GM18870 (cell line): Measurements from ENCODE around the gene HERC5.
"Not testable (repeated sequence)": the region's sequence is repeated elsewhere in the genome, so short reads cannot be mapped to it uniquely, and the experiment has no call there.

Source experiments
- ATAC-seq: cut with Tn5 transposase; IDR thresholded peaks from one replicate; pipeline ENCODE4 v1.9.1; 2021; ENCODE audit warnings: moderate library complexity; ENCODE audit not compliant: unreplicated experiment

The HERC5 gene

DNA sequence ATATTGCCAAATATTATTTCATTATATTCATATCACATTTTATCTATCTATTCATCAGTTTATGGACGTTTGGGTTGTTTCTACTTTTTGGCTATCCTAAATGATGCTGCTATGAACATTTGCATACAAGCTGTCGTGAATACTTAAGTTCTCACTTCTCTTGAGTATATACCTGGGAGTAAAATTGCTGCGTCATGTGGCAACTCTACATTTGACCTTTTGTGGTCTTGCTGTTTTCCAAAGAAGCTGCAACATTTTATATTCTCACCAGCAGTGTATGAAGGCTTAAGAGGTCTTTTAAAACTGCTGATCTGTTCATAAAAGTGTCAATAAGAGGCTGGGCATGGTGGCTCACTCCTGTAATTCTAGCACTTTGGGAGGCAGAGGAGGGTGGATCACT is 60.9 kb downstream of the HERC5 start:
- ATAC-seq, result no peak

DNA sequence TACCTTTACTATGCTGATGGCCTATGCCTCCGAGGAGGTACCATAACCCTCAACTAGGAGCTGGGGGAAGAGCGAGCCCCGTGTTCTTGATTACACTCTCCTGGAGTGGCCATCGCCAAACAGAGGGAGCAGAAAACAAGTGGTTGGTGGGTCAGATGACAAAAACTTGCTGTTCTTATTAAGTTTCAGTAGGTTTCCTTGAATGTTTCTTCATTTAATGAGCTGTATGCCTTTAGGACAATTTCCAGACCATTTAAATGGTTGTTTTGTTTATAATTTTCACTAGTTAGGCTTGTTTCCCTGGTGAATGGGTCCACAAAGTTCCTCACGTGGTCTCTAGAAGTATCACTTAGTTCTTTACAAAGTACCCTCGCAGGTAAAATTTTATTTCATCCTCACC is 62.0 kb downstream of the HERC5 start:
- no peak for ATAC-seq

DNA sequence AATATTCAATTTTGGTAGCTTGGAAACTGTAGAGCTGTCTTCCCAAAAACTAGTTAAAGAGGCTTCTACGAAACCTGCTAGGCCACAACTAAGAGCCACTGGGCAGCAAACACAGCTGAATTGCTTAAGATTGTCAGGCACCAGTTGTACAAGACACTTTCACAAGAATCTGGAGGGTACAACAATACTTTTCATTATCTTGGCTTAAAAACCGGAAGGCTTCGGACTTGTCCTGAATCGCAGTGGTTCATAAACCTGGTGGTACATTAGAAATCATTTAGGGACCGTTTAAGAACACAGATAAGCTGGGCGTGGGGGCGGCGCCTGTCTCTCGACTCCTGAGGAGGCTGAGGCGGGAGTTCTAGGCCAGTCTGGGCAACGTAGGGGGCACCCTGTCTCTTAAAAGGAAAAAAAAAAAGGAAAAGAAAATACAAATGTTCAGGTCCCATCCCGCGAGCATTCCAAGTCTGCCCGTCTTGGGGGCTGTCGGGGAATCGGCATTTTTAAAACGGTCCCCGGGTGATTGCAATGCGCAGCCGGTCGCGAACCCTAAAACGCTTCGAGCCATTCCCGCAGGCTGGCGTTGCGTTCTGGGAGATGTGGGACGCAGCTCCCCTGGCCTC is 65.9 kb downstream of the HERC5 start:
- ATAC-seq, result no peak

DNA sequence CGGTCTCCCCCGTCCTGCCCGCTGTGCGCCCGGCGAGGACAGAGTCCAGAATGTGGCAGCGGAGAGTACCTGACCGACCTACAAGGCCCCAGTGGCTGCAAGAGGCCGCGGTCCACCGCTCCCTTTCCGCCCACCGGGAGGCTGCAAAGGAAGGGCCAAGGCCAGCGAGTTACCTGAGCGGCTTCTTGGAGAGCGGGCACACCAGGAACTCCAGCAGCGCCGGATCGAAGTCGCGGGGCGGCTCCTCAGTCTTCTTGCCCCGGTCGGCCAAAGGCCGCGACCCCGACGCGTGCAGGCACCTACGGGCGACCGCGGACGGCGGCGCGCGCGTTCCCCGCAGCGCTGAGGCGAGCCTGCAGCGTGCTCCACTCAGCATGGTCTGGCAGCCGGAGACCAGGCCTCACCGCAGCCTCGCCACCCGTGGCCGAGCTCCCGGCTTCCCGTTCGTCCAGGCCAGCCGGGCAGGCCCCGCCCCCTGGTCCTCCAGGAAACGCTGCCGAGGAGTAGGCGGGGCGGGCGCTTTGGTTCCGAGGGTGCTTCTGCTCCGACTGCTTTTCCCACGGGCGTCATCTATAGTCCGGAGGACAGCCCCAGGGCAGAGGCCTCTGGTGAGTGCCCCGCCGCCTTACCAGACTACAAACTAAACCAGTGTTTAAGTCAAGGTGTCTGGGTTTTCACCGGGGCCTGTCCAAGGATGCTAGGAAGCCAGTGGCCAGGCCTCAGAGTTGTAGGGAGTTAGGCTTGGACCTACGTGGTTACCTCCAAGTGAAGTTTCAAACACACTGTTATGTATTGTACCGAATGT is 66.6 kb downstream of the HERC5 start, which contains the start of gene PYURF:
Gene PYURF, minus strand, starts transcription at position 452 of the 805 bp plus-strand sequence. Its CDS starts 76 bp downstream, at position 376.
- peak; percentile 58 for ATAC-seq

DNA sequence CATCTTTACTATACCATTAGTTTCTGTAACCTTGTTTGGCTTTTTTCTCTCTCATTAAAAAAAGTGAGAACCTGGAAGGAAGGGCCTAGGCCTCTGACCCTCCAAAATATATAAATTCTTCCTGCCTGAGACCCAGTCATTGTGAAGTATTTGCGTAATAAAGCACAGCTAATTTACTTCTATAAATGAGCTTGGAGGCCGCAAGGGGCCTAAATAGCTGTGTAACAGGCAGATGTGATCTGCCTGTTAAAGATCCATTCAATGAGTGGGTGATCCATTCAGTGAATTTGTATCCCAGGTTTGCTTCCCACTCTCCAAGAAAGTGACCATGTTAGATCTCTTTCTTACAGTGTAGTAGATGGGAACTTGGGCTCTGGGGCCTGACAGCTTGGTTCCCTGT is 67.3 kb downstream of the HERC5 start:
- ATAC-seq, result no peak

DNA sequence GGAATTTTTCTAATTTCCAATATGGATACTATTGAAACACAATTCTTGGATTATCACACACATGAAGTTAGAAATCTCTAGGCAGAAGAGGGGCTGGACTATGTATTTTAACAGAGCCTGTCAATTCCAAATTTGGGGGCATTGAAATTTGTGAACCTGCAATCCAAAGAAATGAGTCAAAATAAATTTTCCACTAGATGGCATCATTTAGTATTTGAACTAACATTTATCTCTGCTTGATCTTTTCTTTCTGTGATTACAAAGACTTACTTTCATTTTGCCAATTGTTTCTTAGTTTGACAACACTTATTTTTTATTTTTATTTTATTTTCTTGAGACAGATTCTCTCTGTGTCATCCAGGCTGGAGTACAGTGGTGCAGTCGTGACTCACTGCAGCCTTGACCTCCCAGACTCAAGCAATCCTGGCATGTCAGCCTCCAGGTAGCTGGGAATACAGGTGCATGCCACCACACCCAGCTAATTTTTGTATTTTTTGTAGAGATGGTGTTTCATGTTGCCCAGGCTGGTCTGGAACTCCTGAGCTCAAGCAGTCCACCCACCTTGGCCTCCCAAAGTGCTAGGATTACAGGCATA is 69.4 kb downstream of the HERC5 start:
- ATAC-seq, result no peak

DNA sequence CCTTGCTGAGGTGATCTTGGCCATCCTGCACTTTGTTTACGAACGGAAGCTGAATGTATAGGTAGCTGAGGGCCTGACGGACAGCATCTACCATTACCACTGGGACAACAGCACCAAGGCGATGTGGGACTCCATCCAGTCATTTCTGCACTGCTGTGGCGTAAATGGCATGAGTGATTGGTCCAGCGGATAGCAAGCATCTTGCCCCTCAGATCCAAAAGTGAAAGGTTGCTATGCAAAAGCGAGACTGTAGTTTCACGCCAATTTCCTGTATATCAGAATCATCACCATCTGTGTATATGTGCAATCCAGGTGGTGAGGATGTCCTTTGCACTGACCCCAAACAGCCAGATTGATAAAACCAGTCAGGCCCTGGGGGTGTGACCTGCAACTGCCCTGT is 70.9 kb downstream of the HERC5 start:
- peak; percentile 50 for ATAC-seq

DNA sequence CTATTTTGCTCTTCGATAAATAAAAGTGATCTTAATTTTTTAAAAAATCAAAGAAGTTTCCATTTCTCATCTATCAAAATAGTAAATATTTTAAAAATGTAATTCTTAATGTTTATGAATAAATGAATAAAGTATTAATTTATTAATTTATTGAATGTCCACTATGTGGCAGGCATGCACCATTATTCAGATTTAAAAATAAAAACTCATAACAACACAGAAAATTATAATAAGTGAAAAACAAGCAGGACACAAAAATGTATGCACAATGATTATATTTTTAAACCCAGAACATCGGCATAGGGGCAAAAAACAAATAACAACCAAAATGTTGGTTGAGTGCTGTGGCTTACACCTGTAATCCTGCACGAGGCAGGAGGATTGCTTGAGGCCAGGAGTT is 71.9 kb downstream of the HERC5 start:
- no peak for ATAC-seq

DNA sequence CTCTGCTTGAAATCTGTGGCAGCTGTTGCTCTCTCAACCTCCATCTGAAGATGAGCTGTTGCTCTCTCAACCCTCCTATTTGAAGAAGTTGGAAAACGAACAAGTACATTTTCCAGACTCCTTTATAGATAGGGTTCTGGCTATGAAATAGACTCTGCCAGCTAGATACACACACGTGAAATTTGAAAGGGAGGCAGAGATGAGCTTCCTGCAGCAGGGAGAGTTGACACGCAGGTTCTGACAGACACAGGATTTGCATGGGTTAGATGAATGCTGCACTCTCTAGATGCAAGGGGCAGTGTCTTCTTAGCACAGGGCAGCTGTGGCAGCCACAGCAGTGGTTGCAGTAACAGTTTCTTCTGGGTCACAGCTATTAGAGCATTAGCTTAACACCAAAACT is 74.6 kb downstream of the HERC5 start:
- no peak for ATAC-seq

DNA sequence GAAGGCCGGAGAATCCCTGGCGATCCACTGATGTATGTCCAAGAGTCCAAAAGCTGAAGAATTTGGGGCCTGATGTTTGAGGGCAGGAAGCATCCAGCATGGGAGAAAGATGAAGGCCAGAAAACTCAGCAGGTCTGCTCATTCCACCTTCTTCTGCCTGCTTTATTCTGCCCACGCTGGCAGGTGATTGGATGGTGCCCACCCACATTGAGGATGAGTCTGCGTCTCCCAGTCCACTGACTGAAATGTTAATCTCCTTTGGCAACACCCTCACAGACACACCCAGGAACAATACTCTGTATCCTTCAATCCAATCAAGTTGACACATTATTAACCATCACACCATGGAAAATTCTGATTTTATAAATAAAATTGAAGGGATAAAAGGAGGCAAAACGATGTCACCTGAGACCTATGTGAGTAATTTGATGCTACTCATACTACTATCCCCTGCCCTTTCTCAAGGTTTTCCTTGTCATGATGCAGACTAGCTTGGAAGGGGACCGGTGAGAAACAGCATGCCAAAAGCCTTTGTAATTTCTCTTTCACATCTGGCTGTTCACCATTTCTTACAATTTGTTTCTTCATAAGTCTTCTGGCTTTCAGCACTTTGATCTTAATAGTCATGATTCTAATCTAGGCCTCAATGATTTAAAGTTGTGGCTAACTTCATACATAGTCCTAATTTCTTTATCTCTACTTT is 76.3 kb downstream of the HERC5 start:
- no peak for ATAC-seq

DNA sequence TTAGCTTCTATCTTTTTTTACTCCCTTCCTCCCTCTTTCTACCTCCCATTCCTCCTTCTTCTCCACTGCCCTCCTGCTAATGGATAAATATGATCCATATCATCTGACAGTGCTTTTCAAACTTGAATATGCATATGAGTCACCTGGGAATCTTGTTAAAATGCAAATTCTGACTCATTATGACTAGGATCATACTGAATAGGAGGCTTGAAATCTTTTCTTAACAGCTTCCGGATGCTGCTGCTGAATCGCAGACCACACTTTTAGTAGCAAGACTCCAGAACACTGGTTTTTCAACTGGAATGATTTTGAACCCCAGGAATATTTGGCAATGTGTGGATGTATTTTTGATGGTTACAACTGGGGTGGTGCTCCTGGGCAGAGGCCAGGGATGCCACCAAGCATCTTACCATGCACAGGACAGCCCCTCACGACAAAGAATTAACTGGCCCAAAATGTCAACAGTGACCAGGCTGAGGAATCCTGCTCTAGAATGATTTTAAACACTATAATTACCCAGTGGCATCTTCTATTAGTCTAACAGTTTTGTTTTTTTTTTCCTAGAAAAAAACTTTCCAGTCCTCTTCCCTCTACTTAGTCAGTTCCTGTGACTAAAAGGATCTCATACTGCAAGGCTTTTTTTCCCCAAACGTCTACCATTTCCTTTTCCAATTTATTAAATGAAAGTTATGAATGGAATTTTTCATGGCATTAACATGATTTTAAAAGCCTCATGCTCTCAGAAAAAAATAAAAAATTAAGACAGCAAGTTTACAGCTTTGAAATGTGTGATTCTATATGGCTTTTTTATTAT is 77.2 kb downstream of the HERC5 start:
- no peak for ATAC-seq

DNA sequence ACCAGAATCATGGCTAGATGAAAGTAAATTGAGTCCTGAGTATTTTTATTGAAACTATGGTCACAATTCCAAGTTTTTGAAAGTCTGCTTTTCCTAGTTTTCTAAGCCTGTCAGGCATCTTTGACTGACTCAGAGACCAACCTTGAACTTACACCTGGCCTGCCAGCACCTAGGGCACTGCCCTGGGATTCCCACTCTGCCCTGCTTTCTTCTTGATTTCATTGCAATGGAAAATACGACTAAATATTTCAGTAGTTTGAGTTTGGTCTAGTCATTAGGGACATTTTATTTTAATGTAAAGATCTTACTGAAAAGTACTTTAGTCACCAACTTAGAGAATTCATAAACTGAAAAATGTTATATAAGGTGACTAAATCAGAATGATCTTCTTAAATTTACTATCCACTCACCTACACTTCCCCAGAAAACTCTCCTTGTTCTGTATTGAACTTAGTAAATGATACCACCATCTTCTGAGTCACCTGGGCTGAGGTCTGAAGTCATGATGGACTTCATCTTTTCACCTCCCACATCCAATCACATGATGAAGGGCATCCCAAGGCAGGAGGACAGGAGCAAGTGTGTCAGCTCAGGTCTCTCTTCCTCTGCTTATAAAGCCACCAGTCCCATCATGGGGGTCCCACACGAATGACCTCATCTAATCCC is 78.3 kb downstream of the HERC5 start:
- no peak for ATAC-seq

DNA sequence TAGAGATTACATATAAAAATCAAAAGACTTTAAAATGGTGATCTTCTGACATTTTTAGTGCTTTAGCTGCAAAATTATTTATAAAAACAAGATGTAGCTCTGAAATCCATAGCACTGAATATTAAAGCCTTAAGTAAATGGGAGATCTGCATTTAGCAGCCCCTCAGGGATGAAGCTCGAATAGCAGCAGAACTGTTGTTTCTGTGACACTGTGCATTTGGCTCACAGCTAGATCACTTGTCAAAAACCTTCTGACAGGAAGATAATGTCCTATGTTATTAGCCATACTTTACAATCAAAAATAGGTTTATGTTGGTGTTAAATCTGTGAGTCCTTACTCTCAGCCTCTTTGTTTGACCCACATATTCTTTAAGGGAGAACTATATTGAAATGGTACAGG is 80.8 kb downstream of the HERC5 start:
- no peak for ATAC-seq

DNA sequence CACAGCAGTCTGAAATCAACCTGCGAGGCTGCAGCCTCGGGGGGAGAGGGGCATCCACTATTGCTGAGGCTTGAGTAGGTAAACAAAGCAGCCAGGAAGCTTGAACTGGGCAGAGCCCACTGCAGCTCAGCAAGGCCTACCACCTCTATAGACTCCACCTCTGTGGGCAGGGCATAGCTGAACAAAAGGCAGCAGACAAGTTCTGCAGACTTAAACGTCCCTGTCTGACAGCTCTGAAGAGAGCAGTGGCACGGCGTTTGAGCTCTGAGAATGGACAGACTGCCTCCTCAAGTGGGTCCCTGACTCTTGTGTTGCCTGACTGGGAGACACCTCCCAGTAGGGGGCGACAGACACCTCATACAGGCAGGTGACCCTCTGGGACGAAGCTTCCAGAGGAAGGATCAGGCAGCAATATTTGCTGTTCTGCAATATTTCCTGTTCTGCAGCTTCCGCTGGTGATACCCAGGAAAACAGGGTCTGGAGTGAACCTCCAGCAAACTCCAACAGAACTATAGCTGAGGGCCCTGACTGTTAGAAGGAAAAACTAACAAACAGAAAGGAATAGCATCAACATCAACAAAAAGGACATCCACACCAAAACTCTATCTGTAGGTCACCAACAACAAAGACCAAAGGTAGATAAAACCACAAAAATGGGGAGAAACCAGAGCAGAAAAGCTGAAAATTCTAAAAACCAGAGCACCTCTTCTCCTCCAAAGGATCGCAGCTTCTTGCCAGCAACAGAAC is 82.6 kb downstream of the HERC5 start:
- ATAC-seq, result not testable (repeated sequence)

DNA sequence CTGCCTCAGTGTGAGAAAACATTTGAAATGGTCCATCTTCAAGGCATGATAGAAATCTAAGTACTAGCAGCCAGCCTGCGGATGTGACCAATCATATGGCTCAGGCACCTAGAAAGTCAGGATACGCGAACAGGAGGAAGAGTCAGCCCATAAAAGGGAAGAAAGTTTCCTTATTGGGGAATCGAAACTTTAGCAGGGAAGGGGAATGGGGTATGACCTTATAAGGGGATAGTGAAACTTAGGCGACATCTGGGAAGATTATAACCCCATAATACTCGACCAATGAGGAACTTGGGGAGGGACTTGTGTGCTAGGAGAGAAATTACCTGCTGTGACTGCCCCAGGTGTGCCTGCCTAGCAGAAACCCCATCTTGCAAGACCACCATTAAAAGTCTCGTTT is 92.9 kb downstream of the HERC5 start:
- no peak for ATAC-seq
